Measurements from ENCODE around the gene INF2. TPM values are rescaled to one million over a fixed set of nuclear protein-coding genes. Genes with fewer than 3 reads are reported as not detected.
A peak's percentile ranks its signal among the peaks of the same experiment; 100 is the strongest.
"Not testable (repeated sequence)": the region's sequence is repeated elsewhere in the genome, so short reads cannot be mapped to it uniquely, and the experiment has no call there.

Gene INF2
- total RNA-seq, 1 donor from 2014 or later: 113 TPM

- DNase-seq (ENCODE audit: low read depth): peak; percentile 63
Observed at GRCh38 chr14:104749111-104749649, 59.8 kb downstream of the INF2 start.

GRCh38 chr14:104750056-104750752 is 60.8 kb downstream of the INF2 start:
- no peak for DNase-seq (ENCODE audit: low read depth)

DNA sequence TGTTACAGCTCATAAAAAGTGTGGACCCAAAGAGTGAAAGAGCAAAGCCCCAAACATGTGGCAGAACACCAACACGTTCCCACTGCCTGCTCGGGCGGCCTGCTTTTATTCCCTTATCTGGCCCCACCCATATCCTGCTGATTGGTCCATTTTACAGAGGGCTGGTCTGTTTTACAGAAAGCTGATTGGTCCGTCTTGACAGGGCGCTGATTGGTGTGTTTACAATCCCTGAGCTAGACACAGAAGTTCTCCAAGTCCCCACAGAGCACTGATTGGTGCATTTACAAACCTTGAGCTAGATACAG is 61.3 kb downstream of the INF2 start:
- DNase-seq (ENCODE audit: low read depth): not testable (repeated sequence)

DNA sequence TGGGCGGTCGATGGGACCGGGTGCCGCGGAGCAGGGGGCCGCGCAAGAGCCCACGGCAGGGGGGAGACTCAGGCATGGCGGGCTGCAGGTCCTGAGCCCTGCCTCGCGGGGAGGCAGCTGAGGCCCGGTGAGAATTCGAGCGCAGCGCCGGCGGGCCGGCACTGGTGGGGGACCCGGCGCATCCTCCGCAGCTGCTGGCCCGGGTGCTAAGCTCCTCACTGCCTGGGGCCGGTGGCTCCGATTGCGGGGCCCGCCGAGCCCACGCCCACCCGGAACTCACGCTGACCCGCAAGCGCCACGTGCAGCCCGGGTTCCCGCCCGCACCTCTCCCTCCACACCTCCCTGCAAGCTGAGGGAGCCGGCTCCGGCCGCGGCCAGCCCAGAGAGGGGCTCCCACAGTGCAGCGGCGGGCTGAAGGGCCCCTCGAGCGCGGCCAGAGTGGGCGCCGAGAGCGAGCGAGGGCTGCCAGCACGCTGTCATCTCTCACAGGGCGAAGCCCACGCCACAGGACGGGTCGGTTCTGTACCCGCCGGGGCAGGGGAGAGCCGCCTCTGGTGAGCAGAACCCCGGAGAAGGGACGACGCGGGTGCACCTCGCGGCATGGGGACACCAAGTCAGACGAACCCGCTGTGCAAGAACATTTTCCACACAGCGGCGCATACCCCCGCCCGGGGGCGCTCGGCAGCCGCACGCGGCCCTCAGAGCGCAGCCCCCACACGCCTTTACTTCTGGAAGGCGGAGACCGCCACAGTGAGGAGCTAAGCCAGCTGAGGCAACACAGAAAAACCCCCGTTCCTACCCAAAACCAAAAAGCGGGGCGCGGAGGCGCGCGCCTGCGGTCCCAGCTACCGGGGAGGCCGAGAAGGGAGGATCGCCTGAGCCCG is 62.4 kb downstream of the INF2 start:
- no peak for DNase-seq (ENCODE audit: low read depth)

- no peak for DNase-seq (ENCODE audit: low read depth)
Observed at GRCh38 chr14:104752423-104752734, 63.0 kb downstream of the INF2 start.

GRCh38 chr14:104752735-104753527 is 63.5 kb downstream of the INF2 start, which contains the start of gene SIVA1:
SIVA1 (plus strand) TSS chr14:104753147; CDS start chr14:104753202, 55 bp downstream.
- peak; percentile 99 for DNase-seq (ENCODE audit: low read depth)

- no peak for DNase-seq (ENCODE audit: low read depth)
Observed at GRCh38 chr14:104753528-104754212, 64.3 kb downstream of the INF2 start.

DNA sequence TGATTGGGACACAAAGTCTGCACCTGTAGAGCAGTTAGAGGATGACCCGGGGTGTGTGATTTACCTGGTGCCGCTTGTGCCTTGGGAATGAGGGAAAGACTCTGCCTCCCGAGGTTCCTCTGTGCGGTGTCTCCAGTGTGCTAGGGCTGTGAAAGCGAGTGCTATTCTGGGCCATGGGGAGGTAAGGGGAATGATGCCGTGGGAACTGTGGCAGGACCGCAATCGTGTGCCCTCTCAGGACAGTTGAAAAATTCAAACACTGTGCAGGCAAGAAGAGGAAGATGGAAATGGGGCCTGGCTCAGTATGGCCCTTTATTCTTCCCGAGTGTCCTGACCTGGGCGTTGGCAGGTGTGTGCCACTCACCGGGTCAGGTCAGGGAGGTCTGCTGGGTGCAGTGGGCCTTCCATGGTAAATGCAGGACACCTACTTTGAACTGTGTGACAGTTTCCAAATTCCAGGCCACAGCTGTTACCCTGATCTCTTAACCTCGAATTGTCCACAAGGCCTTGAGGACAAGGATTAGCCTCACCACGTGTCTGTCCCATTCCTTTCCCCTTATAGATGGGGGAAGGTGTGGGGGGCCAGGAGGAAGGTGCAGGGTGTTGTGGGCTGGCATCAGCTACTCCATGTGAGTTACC is 64.9 kb downstream of the INF2 start:
- peak; percentile 50 for DNase-seq (ENCODE audit: low read depth)

DNA sequence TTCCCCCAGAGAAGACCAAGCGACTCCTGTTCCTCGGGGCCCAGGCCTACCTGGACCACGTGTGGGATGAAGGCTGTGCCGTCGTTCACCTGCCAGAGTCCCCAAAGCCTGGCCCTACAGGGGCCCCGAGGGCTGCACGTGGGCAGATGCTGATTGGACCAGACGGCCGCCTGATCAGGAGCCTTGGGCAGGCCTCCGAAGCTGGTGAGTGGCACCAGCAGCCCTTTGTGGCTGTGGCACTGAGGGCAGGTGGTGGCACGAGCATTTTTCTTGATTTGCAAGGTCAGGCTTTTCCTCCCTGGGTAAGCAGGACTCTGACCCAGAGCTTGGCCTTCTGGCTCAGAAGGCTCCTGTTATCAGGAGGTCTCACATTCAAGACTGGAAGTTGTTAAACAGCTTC is 66.2 kb downstream of the INF2 start:
- DNase-seq (ENCODE audit: low read depth): no peak

DNA sequence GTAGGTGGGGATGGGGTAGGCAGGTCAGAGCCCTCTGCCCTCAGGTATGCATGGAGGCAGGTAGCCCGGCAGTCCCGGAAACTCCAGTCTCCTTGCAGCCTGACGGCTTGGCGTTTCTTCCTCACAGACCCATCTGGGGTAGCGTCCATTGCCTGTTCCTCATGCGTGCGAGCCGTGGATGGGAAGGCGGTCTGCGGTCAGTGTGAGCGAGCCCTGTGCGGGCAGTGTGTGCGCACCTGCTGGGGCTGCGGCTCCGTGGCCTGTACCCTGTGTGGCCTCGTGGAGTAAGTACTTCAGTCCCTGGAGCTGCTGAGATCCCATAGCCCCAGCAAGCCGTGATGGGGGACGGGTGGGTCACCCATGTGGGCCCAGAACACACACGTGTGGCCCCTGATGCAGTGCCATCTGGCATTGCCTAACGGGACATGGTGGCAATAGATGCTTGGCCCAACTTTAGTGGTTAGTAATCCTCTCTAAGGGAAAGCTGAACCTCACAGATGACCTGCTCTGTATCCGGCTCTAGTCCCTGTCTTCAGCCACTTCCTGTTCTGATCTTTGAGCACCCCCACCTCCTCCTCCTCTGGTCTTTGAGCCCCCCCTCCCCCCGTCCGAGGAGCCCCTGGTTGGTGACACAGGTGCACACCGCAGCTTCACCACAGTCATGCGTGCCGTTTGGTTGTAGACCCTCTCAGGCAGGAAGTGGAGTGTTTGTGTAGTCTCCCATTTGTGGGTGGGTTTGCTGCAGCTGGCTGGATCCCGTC is 67.2 kb downstream of the INF2 start:
- DNase-seq (ENCODE audit: low read depth): no peak

DNA sequence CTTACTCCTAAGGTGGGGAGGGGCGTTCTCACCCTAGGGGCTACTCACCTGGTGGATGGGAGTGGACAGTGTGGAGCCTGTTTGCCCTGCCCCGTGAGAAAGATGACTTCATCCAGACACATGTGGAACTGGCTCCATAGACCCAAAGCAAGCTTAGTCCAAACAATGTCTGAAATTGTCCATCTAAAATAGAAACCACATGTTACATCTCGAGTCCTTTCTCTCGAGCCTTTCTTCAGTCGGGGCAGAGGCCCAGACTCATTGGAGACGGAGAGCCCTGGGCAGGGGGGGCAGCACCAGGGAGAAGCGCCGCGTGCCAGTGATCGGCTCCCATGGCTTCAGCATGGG is 67.8 kb downstream of the INF2 start:
- no peak for DNase-seq (ENCODE audit: low read depth)

GRCh38 chr14:104757681-104758392 is 68.4 kb downstream of the INF2 start:
- DNase-seq (ENCODE audit: low read depth): no peak

- DNase-seq (ENCODE audit: low read depth): no peak
Observed at GRCh38 chr14:104758981-104759969, 69.9 kb downstream of the INF2 start.

DNA sequence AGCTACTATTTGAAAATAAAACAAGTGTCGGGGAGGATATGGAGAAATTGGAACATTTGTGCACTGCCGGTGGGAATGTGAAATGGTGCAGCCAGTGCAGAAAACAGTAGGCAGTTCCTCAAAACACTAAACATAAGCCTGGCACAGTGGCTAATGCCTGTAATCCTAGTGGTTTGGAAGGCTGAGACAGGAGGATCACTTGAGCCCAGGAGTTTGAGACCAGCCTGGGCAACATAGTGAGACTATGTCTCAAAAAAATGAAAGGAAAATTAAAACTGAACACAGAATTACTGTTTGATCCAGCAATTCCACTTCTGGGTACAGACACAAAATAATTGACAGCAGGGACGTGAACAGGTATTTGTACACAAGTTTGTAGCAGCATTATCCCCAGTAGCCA is 76.1 kb downstream of the INF2 start:
- no peak for DNase-seq (ENCODE audit: low read depth)

GRCh38 chr14:104766256-104766862 is 76.9 kb downstream of the INF2 start:
- no peak for DNase-seq (ENCODE audit: low read depth)

DNA sequence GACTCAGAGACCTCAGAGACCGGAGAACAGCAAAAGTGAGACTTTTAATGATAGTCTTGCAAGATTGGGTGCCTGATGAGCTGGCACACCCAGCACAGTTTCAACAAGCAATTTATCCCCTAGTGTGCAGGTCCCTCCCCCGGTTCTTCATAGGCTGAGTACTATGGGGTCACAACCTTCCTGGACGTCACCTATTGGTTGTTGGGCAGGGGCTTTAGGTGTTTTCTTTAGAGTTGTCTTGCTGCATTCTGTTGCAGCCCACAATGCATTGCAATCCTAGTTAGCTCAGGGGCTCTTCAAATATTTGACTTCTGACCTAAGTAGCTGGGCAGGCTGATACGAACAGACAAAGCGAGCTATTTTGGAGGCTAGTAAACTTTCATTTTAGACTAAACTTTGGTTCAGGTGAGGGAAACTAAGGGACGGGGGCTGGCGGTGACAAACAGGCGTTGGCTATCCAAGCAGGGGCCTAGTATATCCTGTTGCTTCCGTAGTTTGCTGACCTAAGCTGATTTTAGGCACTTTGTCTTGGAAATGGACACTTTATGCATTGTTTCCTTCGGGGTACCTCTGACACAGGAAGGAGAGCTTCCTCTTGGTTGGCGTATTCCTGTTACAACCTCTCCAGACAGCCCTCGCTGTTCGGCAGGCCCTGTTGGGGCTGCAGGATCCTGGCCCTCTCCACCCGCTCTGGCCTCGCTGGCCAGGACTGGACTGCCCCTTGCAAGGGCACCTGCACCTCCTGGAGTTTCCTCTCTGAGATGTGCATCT is 77.6 kb downstream of the INF2 start:
- DNase-seq (ENCODE audit: low read depth): no peak

DNA sequence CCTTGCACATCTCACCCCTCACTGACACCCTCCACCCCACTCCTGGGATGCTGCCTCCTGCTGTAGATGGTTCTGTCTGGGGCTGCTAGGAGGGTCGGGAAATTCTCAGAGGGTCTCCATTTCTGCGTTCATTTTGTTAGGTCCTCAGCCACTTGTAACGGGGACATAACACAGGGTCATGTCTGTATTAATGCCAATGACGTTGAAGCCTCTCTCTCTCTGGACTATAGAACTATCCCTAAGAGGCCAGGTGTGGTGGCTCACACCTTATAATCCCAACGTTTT is 78.2 kb downstream of the INF2 start:
- no peak for DNase-seq (ENCODE audit: low read depth)

Data from myocyte (in vitro differentiated cells).